GM21367 (cell line): ENCODE measurements around the gene PLPP6.
A peak's percentile ranks its signal among the peaks of the same experiment; 100 is the strongest.

Experiments
- ATAC-seq: cut with Tn5 transposase; IDR thresholded peaks from one replicate; pipeline ENCODE4 v1.9.1; 2021; ENCODE audit not compliant: unreplicated experiment

The PLPP6 gene

GRCh38 chr9:4690144-4690543 lies 28.1 kb downstream of the PLPP6 start:
- ATAC-seq, result peak; percentile 35

GRCh38 chr9:4691795-4692194 lies 29.7 kb downstream of the PLPP6 start:
- ATAC-seq, result no peak

GRCh38 chr9:4700091-4700490 lies 38.0 kb downstream of the PLPP6 start:
- ATAC-seq, result no peak

- ATAC-seq, result no peak
Observed at GRCh38 chr9:4700932-4701331, 38.8 kb downstream of the PLPP6 start.

GRCh38 chr9:4701526-4701925 lies 39.4 kb downstream of the PLPP6 start:
- ATAC-seq, result no peak

- ATAC-seq, result no peak
Observed at GRCh38 chr9:4704129-4704528, 42.0 kb downstream of the PLPP6 start.

- no peak for ATAC-seq
Observed at GRCh38 chr9:4706021-4706420, 43.9 kb downstream of the PLPP6 start.

GRCh38 chr9:4706971-4707622 lies 45.0 kb downstream of the PLPP6 start:
- no peak for ATAC-seq

- ATAC-seq, result no peak
Observed at GRCh38 chr9:4709380-4709779, 47.3 kb downstream of the PLPP6 start.

GRCh38 chr9:4713849-4714248 lies 51.8 kb downstream of the PLPP6 start:
- ATAC-seq, result no peak

- ATAC-seq, result no peak
Observed at GRCh38 chr9:4714266-4715016, 52.3 kb downstream of the PLPP6 start.
